Measurements from ENCODE around the gene ADGRG1.
"Not testable (repeated sequence)": the region's sequence is repeated elsewhere in the genome, so short reads cannot be mapped to it uniquely, and the experiment has no call there.

- not testable (repeated sequence) for TF ChIP-seq CTCF, EP300 (IDR thresholded peaks at IDR 0.05)
These were observed 43.0 kb downstream of the ADGRG1 start for GRCh38 chr16:57671451-57671850.
